Fibroblast of villous mesenchyme (primary cell): ENCODE data around the gene DCC. TPM values are rescaled to one million over a fixed set of nuclear protein-coding genes. Genes with fewer than 3 reads are reported as not detected.
"Not testable (repeated sequence)": the region's sequence is repeated elsewhere in the genome, so short reads cannot be mapped to it uniquely, and the experiment has no call there.

Experiments used
- DNase-seq: peaks from one replicate; pipeline ENCODE4 v3.0.0-alpha.2; 2010; ENCODE audit warnings: low read depth
- H3K4me3 ChIP-seq: 2 replicates; pipeline ENCODE4 v1.5.1; 2011; ENCODE audit warnings: low read depth, mild to moderate bottlenecking, low read length
- total RNA-seq: library from RNA; depleted of rRNA; stranded (reverse); fragments of >200 nt; gene quantifications from 2 replicates; pipeline ENCODE4 v1.2.3, GENCODE V29; 2012
- TF ChIP-seq, protein P1 (sequence below): IDR thresholded peaks from 2 replicates; pipeline ENCODE4 v1.5.1; 2012; ENCODE audit warnings: low read depth, mild to moderate bottlenecking, low read length; ENCODE audit not compliant: insufficient read depth

The DCC gene
- total RNA-seq, 1 donor = not detected

DNA sequence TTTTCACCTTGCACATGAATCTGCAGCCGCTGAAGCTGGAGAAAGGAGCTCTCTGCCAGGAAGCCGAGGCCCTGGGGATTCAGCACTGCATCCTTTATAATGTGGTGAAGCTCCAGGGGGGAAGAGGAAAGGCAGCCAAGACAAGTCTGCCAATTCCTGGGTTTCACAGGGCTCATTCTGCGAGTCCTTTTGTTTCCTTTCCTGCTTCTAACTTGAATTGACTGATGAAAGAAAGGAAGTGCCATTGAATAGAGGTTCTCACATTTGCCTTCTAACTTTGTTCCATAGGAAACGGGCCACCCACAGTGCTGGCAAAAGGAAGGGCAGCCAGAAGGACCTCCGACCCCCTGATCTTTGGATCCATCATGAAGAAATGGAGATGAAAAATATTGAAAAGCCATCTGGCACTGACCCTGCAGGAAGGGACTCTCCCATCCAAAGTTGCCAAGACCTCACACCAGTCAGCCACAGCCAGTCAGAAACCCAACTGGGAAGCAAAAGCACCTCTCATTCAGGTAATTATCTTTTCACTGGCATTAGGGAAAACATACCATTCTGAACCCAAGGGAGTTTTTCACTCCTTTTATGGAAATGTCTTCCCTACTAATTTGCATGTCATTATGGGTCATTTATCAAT is 1119.1 kb downstream of the DCC start:
- no peak overlapping the region for H3K4me3 ChIP-seq
- DNase-seq = no peak
- TF ChIP-seq, protein P1, sequence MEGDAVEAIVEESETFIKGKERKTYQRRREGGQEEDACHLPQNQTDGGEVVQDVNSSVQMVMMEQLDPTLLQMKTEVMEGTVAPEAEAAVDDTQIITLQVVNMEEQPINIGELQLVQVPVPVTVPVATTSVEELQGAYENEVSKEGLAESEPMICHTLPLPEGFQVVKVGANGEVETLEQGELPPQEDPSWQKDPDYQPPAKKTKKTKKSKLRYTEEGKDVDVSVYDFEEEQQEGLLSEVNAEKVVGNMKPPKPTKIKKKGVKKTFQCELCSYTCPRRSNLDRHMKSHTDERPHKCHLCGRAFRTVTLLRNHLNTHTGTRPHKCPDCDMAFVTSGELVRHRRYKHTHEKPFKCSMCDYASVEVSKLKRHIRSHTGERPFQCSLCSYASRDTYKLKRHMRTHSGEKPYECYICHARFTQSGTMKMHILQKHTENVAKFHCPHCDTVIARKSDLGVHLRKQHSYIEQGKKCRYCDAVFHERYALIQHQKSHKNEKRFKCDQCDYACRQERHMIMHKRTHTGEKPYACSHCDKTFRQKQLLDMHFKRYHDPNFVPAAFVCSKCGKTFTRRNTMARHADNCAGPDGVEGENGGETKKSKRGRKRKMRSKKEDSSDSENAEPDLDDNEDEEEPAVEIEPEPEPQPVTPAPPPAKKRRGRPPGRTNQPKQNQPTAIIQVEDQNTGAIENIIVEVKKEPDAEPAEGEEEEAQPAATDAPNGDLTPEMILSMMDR = no peak

DNA sequence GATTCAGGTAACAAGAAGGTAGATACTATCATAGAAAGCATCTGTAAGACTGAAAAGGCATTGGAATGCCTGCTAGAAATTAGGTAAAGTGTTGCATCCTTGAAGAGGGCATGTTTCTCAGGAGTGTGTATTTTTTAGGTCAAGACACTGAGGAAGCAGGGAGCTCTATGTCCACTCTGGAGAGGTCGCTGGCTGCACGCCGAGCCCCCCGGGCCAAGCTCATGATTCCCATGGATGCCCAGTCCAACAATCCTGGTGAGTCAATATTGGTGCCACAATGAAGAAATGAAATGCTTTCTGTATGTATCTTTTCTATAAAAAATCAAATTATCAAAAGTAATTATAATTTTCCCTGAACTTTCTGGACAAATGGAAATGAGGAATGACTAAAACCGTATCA is 1127.8 kb downstream of the DCC start:
- TF ChIP-seq, protein P1 = no peak
- DNase-seq = no peak
- no peak overlapping the region for H3K4me3 ChIP-seq

DNA sequence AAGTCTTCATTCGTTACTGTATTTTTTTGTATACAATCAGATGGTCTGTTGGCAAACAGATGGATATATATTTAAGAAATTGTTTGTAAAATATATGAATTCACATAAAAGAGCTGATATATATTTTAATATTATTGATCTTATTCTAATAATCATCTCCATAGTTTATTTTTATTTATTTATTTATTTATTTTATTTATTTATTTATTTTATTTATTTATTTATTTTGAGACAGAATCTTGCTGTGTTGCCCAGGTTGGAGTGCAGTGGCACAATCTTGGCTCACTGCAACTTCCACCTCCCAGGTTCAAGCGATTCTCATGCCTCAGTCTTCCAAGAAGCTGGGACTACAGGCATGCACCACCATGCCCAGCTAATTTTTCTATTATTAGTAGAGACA is 1128.2 kb downstream of the DCC start:
- not testable (repeated sequence) for DNase-seq, H3K4me3 ChIP-seq

DNA sequence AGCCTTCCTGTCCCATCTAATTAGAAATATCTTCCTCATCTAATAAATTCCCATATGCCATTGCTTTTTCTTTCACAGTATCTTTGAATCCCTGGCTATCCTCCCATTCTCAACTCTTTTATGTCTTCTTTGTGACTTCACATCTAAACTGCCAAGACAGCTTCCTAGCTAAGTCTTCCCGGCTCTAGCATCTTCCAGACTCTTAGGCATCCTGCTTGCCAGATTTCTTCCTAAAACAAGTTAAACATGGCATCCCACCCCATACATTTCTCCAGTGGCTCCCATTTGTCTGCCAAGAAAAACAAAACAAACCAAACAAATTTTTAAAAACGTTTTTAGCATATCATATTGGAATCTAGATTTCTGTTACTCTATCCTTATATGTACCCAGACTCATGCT is 1132.5 kb downstream of the DCC start:
- no peak for DNase-seq
- TF ChIP-seq, protein P1 = no peak
- H3K4me3 ChIP-seq = no peak overlapping the region

DNA sequence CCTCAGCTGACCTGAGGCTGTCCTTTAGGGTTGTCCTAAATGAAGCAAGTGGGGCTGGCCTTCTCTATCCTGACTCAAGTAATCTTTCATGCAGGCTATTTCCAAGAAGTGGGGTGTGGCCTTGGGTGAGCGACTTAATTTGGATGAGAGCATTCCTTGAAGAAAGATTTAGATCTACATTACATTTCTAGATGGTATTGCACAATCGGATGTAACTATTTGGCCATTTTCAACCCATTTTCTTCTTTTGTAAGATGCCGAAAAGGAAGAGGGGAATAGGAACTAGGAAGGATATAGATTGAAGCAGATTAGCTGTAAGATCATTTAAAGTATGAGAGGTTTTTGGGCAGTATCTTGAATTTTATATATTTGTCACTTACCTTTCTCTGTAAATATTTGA is 1138.2 kb downstream of the DCC start:
- no peak overlapping the region for H3K4me3 ChIP-seq
- TF ChIP-seq, protein P1 = no peak
- DNase-seq = no peak

DNA sequence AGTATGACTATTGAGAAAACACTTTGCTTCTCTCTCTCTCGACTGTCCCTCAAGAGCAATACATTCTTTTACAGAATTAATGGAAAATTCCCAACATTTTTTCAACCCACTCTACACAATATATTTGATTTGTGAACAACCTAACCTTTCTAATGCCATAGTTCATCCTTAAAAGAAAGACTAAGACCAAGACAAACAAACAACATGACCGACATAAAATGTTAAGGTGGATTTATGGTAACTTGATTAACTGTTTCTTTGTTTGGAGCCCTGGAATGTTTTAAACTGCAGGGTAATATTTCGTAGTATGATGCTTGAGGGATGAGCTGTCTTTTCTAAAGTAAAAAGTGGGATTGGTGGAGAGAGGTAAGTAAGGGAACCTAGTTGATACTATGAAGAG is 1146.3 kb downstream of the DCC start:
- TF ChIP-seq, protein P1 = no peak
- no peak overlapping the region for H3K4me3 ChIP-seq
- DNase-seq = no peak

DNA sequence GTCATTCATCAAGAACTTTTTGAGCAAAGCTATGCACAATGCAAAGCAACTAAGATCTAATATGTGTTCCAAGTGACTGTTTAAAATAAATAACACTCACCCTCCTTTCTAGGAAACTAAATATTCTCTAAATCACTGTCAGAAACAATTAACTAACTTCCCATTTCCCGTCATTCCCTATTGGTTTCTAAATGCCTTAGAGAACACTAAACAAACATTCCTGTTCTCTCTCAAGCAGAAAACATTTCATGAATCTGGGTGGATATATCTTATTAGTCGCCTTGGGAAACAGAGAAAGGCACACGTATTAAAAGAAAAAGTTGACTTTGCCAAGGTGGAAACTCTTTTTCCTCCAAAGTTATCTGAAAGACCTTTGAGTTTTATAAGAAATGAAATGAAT is 1149.3 kb downstream of the DCC start:
- H3K4me3 ChIP-seq = no peak overlapping the region
- DNase-seq = no peak
- TF ChIP-seq, protein P1 = no peak
